Central memory CD8-positive, alpha-beta T cell (primary cell): ENCODE results near the gene MCL1.
"Not testable (repeated sequence)": the region's sequence is repeated elsewhere in the genome, so short reads cannot be mapped to it uniquely, and the experiment has no call there.

Experiments used
- ATAC-seq: fragments of 150-1000 bp; cut with Tn5 transposase; replicated peaks from 2 replicates; pipeline ENCODE4 v1.10.0; 2022; ENCODE audit warnings: mild to moderate bottlenecking, moderate FRiP score, moderate number of reproducible peaks; ENCODE audit not compliant: poor library complexity, severe bottlenecking; ENCODE audit errors: extremely low read depth
- DNase-seq, 2 donors: peaks; one replicate each; pipeline ENCODE4 v3.0.0; 2021; ENCODE audit warnings: low spot score in 2 of 2
- H3K27ac Mint-ChIP-seq: one replicate; pipeline ENCODE4 v1.8.0; 2022; ENCODE audit warnings: low read depth, mild to moderate bottlenecking, moderate library complexity, mixed read lengths
- H3K27me3 Mint-ChIP-seq: one replicate; pipeline ENCODE4 v1.8.0; 2022; ENCODE audit warnings: mixed read lengths
- H3K36me3 Mint-ChIP-seq: one replicate; pipeline ENCODE4 v1.8.0; 2022; ENCODE audit warnings: mild to moderate bottlenecking, moderate library complexity, mixed read lengths; ENCODE audit not compliant: insufficient read depth
- H3K4me1 Mint-ChIP-seq: one replicate; pipeline ENCODE4 v1.8.0; 2022; ENCODE audit warnings: mixed read lengths
- H3K4me3 Mint-ChIP-seq: one replicate; pipeline ENCODE4 v1.8.0; 2022; ENCODE audit warnings: mild to moderate bottlenecking, moderate library complexity, mixed read lengths
- H3K9me3 Mint-ChIP-seq: one replicate; pipeline ENCODE4 v1.8.0; 2022; ENCODE audit warnings: mixed read lengths

The MCL1 gene

DNA sequence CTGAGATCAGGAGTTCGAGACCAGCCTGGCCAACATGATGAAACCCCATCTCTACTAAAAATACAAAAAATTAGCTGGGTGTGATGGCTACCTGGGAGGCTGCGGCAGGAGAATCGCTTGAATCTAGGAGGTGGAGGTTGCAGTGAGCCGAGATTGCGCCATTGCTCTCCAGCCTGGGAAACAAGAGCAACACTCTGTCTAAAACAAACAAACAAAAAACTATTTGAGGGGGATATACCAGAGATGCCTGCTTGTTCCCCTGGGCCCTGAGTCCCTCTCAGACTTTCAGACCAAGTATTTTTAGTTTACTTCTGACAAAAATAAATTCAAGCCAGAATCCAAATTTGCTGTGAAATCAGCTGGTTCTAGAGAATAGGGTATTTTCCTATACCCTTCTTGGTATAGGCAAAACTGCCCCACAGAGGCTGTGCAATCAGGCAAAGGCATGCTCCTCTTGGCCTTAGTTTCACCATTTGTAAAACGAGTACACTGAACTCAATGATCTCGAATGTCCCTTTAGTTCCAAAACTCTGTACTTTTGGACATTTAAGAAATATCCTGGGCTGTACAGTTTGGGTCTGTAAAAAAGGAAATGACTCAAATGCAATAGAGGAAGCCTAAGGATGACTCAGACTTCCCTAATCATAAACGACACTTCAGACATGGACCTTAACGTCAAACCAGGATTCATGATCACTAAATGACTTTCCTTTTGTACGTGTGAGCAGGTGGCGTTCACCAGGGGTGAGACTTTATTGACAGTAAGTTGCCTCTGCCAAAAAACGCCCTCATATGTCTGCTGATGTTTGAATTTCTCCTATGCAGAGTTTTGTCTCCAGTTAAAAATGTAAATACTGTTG, 33.9 kb upstream of the MCL1 start:
- Mint-ChIP-seq H3K27me3 (no peaks in the 10 kb centered on the region), H3K4me1 (peaks cover 54% of the 10 kb centered on the region), H3K27ac (peak overlapping the region; percentile 90), H3K9me3 (no peaks in the 10 kb centered on the region), H3K4me3 (peak overlapping the region; percentile 56), H3K36me3 (peaks cover 34% of the 10 kb centered on the region)
- ATAC-seq, result peak; percentile 25
- DNase-seq, result peak in 1 of 2 donors; percentile 41

DNA sequence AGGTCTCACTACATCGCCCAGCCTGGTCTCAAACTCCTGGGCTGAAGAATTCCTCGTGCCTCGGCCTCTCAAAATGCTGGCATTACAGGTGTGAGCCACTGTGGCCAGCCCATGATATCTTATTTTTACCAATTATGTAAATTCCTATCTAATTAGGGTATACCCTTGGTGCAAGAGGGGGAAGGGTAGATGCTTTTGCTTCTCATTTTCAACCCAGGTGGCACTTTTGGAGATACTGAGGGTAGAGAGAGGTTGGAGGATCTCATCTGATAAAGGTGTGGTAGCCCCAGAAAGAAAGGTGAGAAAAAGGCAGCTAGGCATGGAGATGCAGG, 32.6 kb upstream of the MCL1 start:
- peak overlapping the region; percentile 6 for H3K4me3 Mint-ChIP-seq

DNA sequence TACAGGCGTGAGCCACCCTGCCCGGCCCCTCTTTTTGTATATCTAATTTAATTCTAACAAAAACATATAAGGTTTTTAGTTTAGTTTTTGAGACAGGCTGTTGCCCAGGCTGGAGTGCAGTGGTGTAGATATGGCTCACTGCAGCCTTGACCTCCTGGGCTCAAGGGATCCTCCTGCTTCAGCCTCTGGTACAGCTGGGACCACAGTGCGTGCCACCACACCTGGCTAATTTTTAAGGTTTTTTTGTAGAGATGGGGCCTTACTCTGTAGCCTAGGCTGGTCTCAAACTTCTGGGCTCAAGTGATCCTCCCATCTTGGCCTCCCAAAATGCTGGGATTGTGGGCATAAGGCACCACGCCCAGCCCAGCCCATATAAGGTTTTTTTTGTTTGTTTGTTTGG, 31.2 kb upstream of the MCL1 start:
- ATAC-seq (no peak), DNase-seq (no peak)
- Mint-ChIP-seq H3K27me3 (no peaks in the 10 kb centered on the region), H3K9me3 (no peaks in the 10 kb centered on the region), H3K4me1 (peaks cover 37% of the 10 kb centered on the region), H3K27ac (peak overlapping the region; percentile 90), H3K4me3 (no peak overlapping the region), H3K36me3 (peaks cover 18% of the 10 kb centered on the region)

More for the DNA sequence above, 32.6 kb upstream of the MCL1 start:
- no peak for DNase-seq
- Mint-ChIP-seq H3K9me3 (no peaks in the 10 kb centered on the region), H3K36me3 (peaks cover 28% of the 10 kb centered on the region), H3K4me1 (peaks cover 51% of the 10 kb centered on the region), H3K27ac (peak overlapping the region; percentile 90), H3K27me3 (no peaks in the 10 kb centered on the region)
- ATAC-seq, result no peak

DNA sequence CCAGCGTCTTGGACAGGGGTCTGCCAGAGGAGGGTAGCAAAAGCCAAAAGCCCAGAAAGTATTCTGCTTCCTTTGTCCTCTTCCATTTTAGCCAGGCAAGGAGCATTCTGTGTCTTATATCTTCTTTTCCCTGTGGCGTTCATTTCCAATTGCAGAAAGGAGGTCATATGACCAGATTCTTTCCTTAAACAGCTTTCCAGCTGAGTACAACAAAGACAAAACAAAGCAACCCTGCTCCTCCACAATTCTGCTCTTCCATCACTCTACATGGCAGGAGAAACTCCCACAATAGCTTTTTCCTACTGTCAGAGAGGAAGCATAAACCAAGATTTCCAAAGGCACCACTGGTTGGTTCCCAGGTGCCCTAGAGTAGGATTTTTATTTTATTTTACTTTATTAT, 30.3 kb upstream of the MCL1 start:
- Mint-ChIP-seq H3K27me3 (no peaks in the 10 kb centered on the region), H3K27ac (peak overlapping the region; percentile 90), H3K9me3 (no peaks in the 10 kb centered on the region), H3K4me1 (peaks cover 30% of the 10 kb centered on the region), H3K36me3 (peaks cover 14% of the 10 kb centered on the region), H3K4me3 (no peak overlapping the region)
- ATAC-seq (no peak), DNase-seq (no peak)

DNA sequence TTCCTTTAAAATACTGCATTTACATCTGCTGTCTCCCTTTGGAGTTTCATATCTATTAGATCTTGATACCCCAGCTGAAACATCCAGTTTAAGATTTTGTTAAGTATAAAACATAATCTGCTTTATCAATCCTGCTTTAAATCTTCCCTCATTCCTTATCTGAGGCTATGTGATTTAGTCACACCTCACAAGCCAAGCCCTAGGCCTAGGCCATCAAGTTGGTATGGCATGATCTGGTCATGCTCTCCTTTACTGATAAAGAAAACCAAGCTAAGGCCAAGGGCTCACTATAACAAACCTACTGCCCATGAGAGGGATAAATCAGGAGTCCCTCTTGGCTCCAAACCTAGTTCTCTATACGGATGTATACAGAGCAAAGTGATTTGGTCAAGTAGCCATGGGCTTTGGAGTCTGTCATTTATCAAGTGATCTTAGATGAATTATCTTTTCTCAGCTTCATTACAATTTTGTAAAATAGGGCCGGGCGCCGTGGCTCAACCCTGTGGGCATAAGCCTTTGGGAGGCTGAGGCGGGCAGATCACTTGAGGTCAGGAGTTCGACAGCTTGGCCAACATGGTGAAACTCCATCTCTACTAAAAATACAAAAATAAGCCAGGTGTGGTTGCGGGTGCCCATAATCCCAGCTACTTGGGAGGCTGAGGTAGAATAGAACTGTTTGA, 27.2 kb upstream of the MCL1 start:
- no peak for DNase-seq
- peak overlapping the region; percentile 26 for H3K27ac Mint-ChIP-seq
- no peak overlapping the region for H3K4me3 Mint-ChIP-seq
- peaks cover 6% of the 10 kb centered on the region for H3K4me1 Mint-ChIP-seq
- H3K27me3 Mint-ChIP-seq, result no peaks in the 10 kb centered on the region
- H3K36me3 Mint-ChIP-seq, result peaks cover 6% of the 10 kb centered on the region
- H3K9me3 Mint-ChIP-seq, result no peaks in the 10 kb centered on the region
- no peak for ATAC-seq

DNA sequence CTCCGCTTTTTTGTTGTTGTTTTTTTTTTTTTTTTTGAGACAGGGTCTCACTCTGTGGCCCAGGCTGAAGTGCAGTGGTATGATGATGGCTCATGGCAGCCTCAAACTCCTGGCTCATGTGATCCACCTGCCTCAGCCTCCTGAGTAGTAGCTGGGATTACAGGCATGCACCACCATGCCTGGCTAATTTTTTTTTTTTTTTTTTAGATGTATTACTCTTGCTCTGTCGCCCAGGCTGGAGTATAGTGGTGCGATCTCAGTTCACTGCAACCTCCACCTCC, 26.0 kb upstream of the MCL1 start:
- not testable (repeated sequence) for H3K27me3 Mint-ChIP-seq, H3K27ac Mint-ChIP-seq, ATAC-seq, H3K4me3 Mint-ChIP-seq, H3K36me3 Mint-ChIP-seq, H3K9me3 Mint-ChIP-seq, H3K4me1 Mint-ChIP-seq, DNase-seq

DNA sequence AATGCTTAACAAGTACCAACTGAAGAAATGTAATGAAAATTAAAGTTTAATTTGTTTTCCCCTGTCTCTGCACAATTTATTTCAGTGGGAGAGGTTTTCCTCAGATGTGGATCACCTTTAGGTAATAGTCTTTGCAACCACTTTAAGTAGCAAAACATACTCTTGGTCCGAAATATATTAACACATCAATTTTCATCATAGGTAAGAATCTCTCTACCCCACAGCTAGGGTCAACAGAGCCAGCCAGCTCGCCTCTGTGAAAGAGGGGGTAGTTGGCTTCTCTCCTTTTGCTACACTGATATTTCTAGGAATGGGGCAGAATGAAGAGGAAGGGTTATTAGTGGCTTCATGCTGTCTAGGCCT, 24.8 kb upstream of the MCL1 start:
- H3K27me3 Mint-ChIP-seq, result no peaks in the 10 kb centered on the region
- no peak for DNase-seq
- no peak for ATAC-seq
- H3K4me1 Mint-ChIP-seq, result no peaks in the 10 kb centered on the region
- H3K36me3 Mint-ChIP-seq, result peaks cover 10% of the 10 kb centered on the region
- no peak overlapping the region for H3K27ac Mint-ChIP-seq
- H3K4me3 Mint-ChIP-seq, result no peak overlapping the region
- no peaks in the 10 kb centered on the region for H3K9me3 Mint-ChIP-seq

DNA sequence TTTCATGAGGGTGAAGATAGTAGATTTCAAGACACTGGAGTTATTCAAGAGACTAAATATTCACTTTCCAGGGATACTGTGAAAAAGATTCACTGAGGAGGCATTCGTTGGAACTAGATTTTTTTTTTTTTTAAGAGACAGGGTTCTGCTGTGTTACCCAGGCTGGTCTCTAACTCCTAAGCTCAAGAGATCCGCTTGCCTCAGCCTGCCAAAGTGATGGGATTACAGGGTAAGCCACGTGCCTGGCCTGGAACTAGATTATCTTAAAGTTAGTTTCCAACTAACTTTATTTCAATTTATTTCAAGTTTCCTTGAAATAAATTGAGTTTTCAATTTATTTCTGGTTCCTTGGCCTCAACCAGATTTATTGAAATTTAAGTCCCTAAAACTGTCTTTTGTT, 24.3 kb upstream of the MCL1 start:
- DNase-seq (no peak), ATAC-seq (no peak)
- Mint-ChIP-seq H3K4me3 (no peak overlapping the region), H3K4me1 (no peaks in the 10 kb centered on the region), H3K27ac (no peak overlapping the region), H3K9me3 (no peaks in the 10 kb centered on the region), H3K36me3 (peaks cover 8% of the 10 kb centered on the region), H3K27me3 (no peaks in the 10 kb centered on the region)

DNA sequence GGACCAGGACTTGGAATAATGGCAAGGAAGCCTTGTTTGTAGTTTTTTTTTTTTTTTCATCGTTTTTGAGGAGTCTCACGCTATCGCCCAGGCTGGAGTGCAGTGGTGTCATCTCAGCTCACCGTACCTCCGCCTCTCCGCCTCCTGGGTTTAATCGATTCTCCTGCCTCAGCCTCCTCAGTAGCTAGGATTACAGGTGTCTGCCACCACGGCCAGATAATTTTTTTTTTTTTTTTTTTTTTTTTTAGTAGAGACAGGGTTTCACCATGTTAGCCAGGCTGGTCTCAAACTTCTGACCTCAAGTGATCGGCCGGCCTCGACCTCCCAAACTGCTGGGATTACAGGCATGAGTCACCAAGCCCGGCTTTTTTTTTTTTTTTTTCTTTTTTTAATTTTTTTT, 23.0 kb upstream of the MCL1 start:
- H3K36me3 Mint-ChIP-seq, result peaks cover 11% of the 10 kb centered on the region
- not testable (repeated sequence) for H3K4me3 Mint-ChIP-seq, H3K27ac Mint-ChIP-seq, DNase-seq, H3K27me3 Mint-ChIP-seq, H3K4me1 Mint-ChIP-seq, H3K9me3 Mint-ChIP-seq, ATAC-seq

DNA sequence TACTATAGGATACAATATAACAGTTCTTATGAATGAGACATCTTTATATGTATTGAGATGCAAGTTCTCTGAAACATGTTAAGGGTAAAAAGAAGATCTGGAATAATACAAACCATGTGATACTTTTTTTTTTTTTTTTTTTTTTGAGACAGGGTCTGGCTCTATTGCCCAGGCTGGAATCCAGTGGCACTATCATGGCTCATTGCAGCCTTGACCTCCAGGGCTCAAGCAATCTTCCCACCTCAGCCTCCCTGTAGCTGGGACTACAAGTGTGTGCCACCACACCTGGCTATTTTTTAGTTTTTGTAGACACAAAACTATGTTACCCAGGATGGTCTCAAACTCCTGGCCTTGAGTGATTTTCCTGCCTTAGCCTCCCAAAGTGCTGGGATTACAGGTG, 22.1 kb upstream of the MCL1 start:
- H3K4me1 Mint-ChIP-seq, result peaks cover under 1% of the 10 kb centered on the region
- no peak for DNase-seq
- H3K27me3 Mint-ChIP-seq, result no peaks in the 10 kb centered on the region
- no peak overlapping the region for H3K4me3 Mint-ChIP-seq
- H3K36me3 Mint-ChIP-seq, result peaks cover 11% of the 10 kb centered on the region
- H3K9me3 Mint-ChIP-seq, result no peaks in the 10 kb centered on the region
- no peak overlapping the region for H3K27ac Mint-ChIP-seq
- no peak for ATAC-seq

DNA sequence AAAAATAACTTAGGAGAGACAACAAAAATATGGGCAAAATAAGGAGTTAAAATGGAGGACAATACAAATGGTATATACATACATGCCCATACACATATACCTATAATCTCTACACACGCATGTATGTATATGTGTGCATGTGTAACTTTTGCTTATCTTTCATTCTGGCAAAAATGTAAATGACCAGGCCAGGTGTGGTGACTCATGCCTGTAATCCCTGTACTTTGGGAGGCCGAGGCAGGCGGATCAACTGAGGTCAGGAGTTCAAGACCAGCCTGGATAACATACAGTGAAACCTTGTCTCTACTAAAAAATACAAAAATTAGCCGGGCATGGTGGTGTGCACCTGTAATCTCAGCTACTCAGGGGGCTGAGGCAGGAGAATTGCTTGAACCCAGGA, 18.9 kb upstream of the MCL1 start:
- ATAC-seq, H3K36me3 Mint-ChIP-seq, DNase-seq, H3K4me3 Mint-ChIP-seq, H3K27me3 Mint-ChIP-seq, H3K9me3 Mint-ChIP-seq, H3K27ac Mint-ChIP-seq: not testable (repeated sequence)
- H3K4me1 Mint-ChIP-seq, result peaks cover 16% of the 10 kb centered on the region

DNA sequence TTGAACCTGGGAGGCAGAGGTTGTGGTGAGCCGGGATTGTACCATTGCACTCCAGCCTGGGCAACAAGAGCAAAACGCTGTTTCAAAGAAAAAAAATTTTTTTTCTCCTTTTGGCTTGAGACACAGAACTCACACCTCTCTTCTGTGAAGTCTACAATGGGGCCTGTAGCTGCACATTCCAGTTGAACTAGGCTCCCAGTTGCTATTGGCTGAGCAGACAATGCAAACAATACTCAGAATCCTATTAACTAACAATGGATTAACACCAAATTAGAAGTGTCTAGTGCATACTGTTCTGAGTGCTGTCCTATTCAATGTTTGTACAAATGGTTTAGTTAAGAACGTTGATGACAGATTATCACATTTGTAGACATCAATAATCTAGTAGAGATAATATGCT, 17.6 kb upstream of the MCL1 start:
- no peak for ATAC-seq
- Mint-ChIP-seq H3K4me3 (no peak overlapping the region), H3K36me3 (peaks cover 10% of the 10 kb centered on the region), H3K27me3 (no peaks in the 10 kb centered on the region), H3K4me1 (peaks cover 16% of the 10 kb centered on the region), H3K9me3 (no peaks in the 10 kb centered on the region), H3K27ac (no peak overlapping the region)
- no peak for DNase-seq

DNA sequence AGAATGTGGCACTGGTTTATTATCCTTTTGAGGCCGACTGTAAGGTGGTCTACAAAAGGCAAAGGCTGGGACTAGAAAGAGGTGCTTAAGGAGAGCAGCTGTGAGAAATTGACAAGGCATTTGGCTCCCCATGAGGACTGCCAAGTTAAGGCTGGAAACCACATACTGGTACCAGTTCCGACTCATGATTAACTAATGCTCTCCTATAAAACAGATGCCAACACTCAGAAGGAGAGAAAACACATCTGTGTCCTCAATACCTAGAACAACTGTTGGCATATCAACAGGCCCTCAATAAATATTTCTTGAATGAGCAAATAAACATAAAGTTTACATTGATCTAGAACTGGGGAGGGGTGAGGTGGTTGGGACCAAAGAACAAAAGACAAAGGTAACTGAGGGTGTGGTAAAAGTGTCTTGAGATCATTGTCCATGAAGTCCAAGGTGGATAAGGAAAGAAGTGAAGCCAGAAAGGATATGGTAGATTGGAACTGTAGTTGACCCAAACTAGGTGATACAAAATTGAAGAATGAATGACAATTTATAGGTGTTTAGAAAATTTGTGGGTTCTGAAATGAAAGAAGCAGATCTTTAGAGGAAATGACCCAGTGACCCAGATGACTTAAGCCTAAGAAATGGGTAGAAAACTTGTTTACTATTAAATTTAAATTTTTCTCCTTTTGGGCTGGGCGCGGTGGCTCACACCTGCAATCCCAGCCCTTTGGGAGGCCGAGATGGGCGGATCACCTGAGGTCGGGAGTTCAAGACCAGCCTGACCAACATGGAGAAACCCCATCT, 16.9 kb upstream of the MCL1 start:
- peaks cover 16% of the 10 kb centered on the region for H3K4me1 Mint-ChIP-seq

More for the DNA sequence above, 16.9 kb upstream of the MCL1 start:
- ATAC-seq (no peak), DNase-seq (no peak)
- Mint-ChIP-seq H3K36me3 (peaks cover 11% of the 10 kb centered on the region), H3K27me3 (no peaks in the 10 kb centered on the region), H3K4me3 (no peak overlapping the region), H3K9me3 (no peaks in the 10 kb centered on the region), H3K27ac (no peak overlapping the region)
